ENCODE data around the gene MYZAP. TPM values are rescaled to one million over a fixed set of nuclear protein-coding genes. Genes with fewer than 3 reads are reported as not detected.

Gene MYZAP
- total and polyA plus RNA-seq, 2 of the 13 experiments (the other 11 are each of a cell fraction or from before 2014, with no cell fraction given) = not detected

DNA sequence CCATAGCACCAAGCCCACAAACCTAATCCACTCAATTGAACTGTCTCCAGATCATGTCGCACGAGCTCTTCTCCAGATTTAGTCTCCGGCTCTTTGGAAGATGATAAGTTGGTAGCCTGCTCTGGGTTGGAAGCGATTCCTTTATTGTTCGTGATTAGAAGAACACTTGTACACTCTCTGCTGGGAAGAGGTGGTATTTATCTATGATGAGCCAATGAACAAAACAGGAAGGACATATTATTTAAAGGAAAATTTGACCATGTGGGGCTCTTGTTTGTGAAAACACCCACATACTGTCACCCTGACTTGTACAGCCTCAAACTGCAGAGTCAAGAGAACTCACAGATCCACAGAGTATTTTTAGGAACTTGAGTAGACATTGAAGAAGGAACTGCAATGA is 54.4 kb downstream of the MYZAP start (continued):
- TF ChIP-seq, protein P1, sequence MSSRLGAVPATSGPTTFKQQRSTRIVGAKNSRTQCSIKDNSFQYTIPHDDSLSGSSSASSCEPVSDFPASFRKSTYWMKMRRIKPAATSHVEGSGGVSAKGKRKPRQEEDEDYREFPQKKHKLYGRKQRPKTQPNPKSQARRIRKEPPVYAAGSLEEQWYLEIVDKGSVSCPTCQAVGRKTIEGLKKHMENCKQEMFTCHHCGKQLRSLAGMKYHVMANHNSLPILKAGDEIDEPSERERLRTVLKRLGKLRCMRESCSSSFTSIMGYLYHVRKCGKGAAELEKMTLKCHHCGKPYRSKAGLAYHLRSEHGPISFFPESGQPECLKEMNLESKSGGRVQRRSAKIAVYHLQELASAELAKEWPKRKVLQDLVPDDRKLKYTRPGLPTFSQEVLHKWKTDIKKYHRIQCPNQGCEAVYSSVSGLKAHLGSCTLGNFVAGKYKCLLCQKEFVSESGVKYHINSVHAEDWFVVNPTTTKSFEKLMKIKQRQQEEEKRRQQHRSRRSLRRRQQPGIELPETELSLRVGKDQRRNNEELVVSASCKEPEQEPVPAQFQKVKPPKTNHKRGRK (CRISPR knock-in tag; IDR thresholded peaks at IDR 0.05) = no peak
- TF ChIP-seq ZNF292 (CRISPR knock-in tag; IDR thresholded peaks at IDR 0.05; ENCODE audit: borderline replicate concordance, low read depth) (no peak), ARHGAP35 (CRISPR knock-in tag; IDR thresholded peaks at IDR 0.05; ENCODE audit: borderline replicate concordance) (no peak), HNRNPLL (IDR thresholded peaks at IDR 0.05; ENCODE audit: low read depth, low read length, poor library complexity, severe bottlenecking) (no peak), DMAP1 (CRISPR knock-in tag; IDR thresholded peaks at IDR 0.05) (no peak)
- TF ChIP-seq, protein P2, sequence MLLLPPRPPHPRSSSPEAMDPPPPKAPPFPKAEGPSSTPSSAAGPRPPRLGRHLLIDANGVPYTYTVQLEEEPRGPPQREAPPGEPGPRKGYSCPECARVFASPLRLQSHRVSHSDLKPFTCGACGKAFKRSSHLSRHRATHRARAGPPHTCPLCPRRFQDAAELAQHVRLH (CRISPR knock-in tag; IDR thresholded peaks at IDR 0.05; ENCODE audit: borderline replicate concordance, low read depth) = no peak

DNA sequence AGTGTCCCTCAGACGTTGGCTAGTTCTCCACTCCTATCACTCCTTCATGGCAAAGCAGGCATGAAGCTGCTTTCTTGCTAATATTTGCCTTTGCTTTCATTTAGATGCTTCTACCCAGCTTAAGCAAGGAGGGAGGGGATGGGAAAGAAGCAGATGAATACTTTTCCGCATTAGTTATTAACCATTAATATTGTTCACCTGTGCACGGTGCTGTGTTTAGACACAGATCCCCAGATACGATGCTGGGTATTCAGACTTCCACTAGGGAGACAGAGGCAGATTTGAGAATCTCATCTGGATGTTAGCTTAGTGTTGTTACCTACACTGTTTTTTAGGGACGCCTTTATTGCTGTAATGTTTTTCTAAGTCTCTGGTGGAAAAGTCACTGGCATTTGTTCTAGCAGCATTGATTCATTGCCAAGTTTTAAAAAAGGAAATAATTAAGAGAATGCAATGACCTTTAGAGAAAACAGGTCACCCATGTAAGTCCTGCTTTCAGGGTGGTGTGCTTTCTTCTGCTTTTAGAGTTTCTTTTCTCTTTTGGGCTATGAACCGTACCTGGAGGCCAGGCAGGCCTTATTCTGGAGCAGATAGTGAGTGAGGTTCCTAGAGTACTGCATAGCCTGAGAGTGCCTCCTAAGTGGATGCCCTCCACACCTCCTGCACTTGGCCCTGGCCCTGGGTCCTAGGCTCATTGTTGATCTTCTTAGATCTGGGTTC is 55.5 kb downstream of the MYZAP start:
- H3K79me2 ChIP-seq (ENCODE audit: insufficient read depth, low read length) = no peaks in the 10 kb centered on the region
- no peaks in the 10 kb centered on the region for H3K9me3 ChIP-seq (ENCODE audit: low read length)
- H3K4me3 ChIP-seq (replicated peaks in 1 of 3; ENCODE audit: insufficient read depth in 1 of 3, low read depth in 2 of 3, low read length in 3 of 3) = no peak overlapping the region
- ChIA-PET POLR2A (no interaction called here), CTCF (ENCODE audit: low intra/inter-chr PET ratio, low total read pairs) (no interaction called here)
- intact Hi-C loops (cut with micrococcal nuclease; ENCODE audit: unreplicated experiment) (no loop called here), in situ Hi-C loops (cut with HindIII; ENCODE audit: extremely low pct_ligation_motif_present, low pct_unique_long_range_greater_than_20kb) (no loop called here)
- no TSS peak for BruUV-seq (replicated peaks)
- H2AFZ ChIP-seq (ENCODE audit: low read length) = no peak overlapping the region
- DNase-seq (ENCODE audit: low spot score) (no peak), FAIRE-seq (no peak), ATAC-seq (no peak)
- H3K27me3 ChIP-seq (ENCODE audit: control insufficient read depth in 1 of 2, insufficient read depth in 2 of 2, low read length in 2 of 2) = peaks cover 0 to 5% of the 10 kb centered on the region in 2 experiments; a peak in 3 of 5 replicates
- H4K20me1 ChIP-seq (ENCODE audit: insufficient read depth, low read length) = no peaks in the 10 kb centered on the region; the same call in 1 of the 2 replicates
- H3K9ac ChIP-seq (ENCODE audit: insufficient read depth, low read depth, low read length) = no peak overlapping the region
- H3K4me1 ChIP-seq (ENCODE audit: insufficient read depth, low read length) = no peaks in the 10 kb centered on the region
- H3K27ac ChIP-seq (ENCODE audit: extremely low read length, insufficient read depth, low read length) = no peak overlapping the region
- WGBS (ENCODE audit: low lambda C conversion rate) = 30% methylated on average over 6 of the region's 6 CpGs
- H3K4me2 ChIP-seq (ENCODE audit: low read depth, low read length) = no peak overlapping the region
- no peaks in the 10 kb centered on the region for H3K36me3 ChIP-seq (replicated peaks in 1 of 2; ENCODE audit: control insufficient read depth in 1 of 2, insufficient read depth in 2 of 2, low read length in 2 of 2)
- TF ChIP-seq NR2F6 (IDR thresholded peaks at IDR 0.05) (no peak), NR2F6 (CRISPR knock-in tag; IDR thresholded peaks at IDR 0.05) (no peak), ZNF234 (CRISPR knock-in tag; conservative IDR thresholded peaks at IDR 0.05) (no peak), POLR2A (IDR thresholded peaks at IDR 0.05; ENCODE audit: insufficient read depth in 1 of 2, low read depth in 2 of 2, low read length in 2 of 2) (no peak), NR2C2 (CRISPR knock-in tag; IDR thresholded peaks at IDR 0.05; ENCODE audit: borderline replicate concordance) (no peak), CEBPB (IDR thresholded peaks at IDR 0.05; ENCODE audit: borderline replicate concordance, low read depth, low read length) (no peak), ZNF614 (CRISPR knock-in tag; IDR thresholded peaks at IDR 0.05; ENCODE audit: borderline replicate concordance) (no peak), KLF11 (CRISPR knock-in tag; IDR thresholded peaks at IDR 0.05) (no peak), ZNF44 (CRISPR knock-in tag; IDR thresholded peaks at IDR 0.05) (no peak), ZNF256 (CRISPR knock-in tag; conservative IDR thresholded peaks at IDR 0.05) (no peak), MAFF (IDR thresholded peaks at IDR 0.05; ENCODE audit: low read depth, low read length) (no peak), IRF2 (CRISPR knock-in tag; IDR thresholded peaks at IDR 0.05) (no peak), ZC3H4 (CRISPR knock-in tag; IDR thresholded peaks at IDR 0.05; ENCODE audit: borderline replicate concordance) (no peak), ASH2L (IDR thresholded peaks at IDR 0.05; ENCODE audit: insufficient read length, low read depth, low read length) (no peak), FIP1L1 (IDR thresholded peaks at IDR 0.05; ENCODE audit: borderline replicate concordance, insufficient read depth, low read depth, low read length) (no peak), BORCS8-MEF2B (CRISPR knock-in tag; IDR thresholded peaks at IDR 0.05) (no peak)
- TF ChIP-seq, protein P3, sequence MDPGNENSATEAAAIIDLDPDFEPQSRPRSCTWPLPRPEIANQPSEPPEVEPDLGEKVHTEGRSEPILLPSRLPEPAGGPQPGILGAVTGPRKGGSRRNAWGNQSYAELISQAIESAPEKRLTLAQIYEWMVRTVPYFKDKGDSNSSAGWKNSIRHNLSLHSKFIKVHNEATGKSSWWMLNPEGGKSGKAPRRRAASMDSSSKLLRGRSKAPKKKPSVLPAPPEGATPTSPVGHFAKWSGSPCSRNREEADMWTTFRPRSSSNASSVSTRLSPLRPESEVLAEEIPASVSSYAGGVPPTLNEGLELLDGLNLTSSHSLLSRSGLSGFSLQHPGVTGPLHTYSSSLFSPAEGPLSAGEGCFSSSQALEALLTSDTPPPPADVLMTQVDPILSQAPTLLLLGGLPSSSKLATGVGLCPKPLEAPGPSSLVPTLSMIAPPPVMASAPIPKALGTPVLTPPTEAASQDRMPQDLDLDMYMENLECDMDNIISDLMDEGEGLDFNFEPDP (CRISPR knock-in tag; conservative IDR thresholded peaks at IDR 0.05) = no peak
